IMR-90 (cell line): ENCODE results near the gene GABRD. TPM values are rescaled to one million over a fixed set of nuclear protein-coding genes. Genes with fewer than 3 reads are reported as not detected.

Source experiments
- ATAC-seq: fragments of 200-7000 bp; cut with Tn5 transposase; 2 replicates; pipeline ENCODE4 v1.9.1; 2020; ENCODE audit warnings: low read depth, mild to moderate bottlenecking, moderate library complexity
- BruUV-seq: library from RNA; stranded (reverse); fragments of 400-500 nt; replicated peaks from 2 replicates; lab custom pipeline; 2021; lab: Mats Ljungman, UMichigan
- CTCF ChIA-PET: fragments of 300-600 bp; formaldehyde crosslinking; extraction: SDS; loops from one replicate; lab custom pipeline; 2021; ENCODE audit warnings: antibody characterized with exemption; lab: Yijun Ruan, JAX
- POLR2A ChIA-PET: fragments of 300-600 bp; sonication (Branson Sonifier 250); formaldehyde crosslinking; loops from one replicate; lab custom pipeline; 2022; ENCODE audit warnings: antibody characterized with exemption; ENCODE audit not compliant: unreplicated experiment; lab: Charles Lee
- DNase-seq: peaks from one replicate; pipeline ENCODE4 v3.0.0; 2013
- H2AFZ ChIP-seq: replicated peaks from 2 replicates; pipeline ENCODE3; 2013; ENCODE audit warnings: low read length, mild to moderate bottlenecking; ENCODE audit not compliant: poor library complexity
- H2AK5ac ChIP-seq: 2 replicates; pipeline ENCODE4 v1.6.1; 2013; ENCODE audit warnings: low read depth, low read length, inconsistent platforms
- H2AK9ac ChIP-seq: replicated peaks from 2 replicates; pipeline ENCODE3; 2013; ENCODE audit warnings: mild to moderate bottlenecking, low read depth, low read length, moderate library complexity; ENCODE audit not compliant: poor library complexity
- H2BK120ac ChIP-seq: 2 replicates; pipeline ENCODE4 v1.6.1; 2013; ENCODE audit warnings: low read depth, low read length, inconsistent platforms
- H2BK15ac ChIP-seq: 3 replicates; pipeline ENCODE4 v1.6.1; 2013; ENCODE audit warnings: low read depth, low read length, inconsistent platforms
- H2BK20ac ChIP-seq: 2 replicates; pipeline ENCODE4 v1.6.1; 2013; ENCODE audit warnings: low read depth, mild to moderate bottlenecking, inconsistent platforms, low read length, moderate library complexity
- H2BK5ac ChIP-seq: 2 replicates; pipeline ENCODE4 v1.6.1; 2013; ENCODE audit warnings: mild to moderate bottlenecking, low read depth, low read length, inconsistent platforms; ENCODE audit not compliant: poor library complexity, severe bottlenecking
- H3K14ac ChIP-seq: replicated peaks from 2 replicates; pipeline ENCODE4 v1.6.1; 2013; ENCODE audit warnings: low read depth, low read length, inconsistent platforms
- H3K18ac ChIP-seq: 2 replicates; pipeline ENCODE4 v1.6.1; 2013; ENCODE audit warnings: low read depth, low read length, control low read depth
- H3K23ac ChIP-seq: 2 replicates; pipeline ENCODE4 v1.6.1; 2013; ENCODE audit warnings: low read depth, low read length, inconsistent platforms
- H3K27ac ChIP-seq: 2 replicates; pipeline ENCODE4 v1.5.1; 2013; ENCODE audit warnings: mild to moderate bottlenecking, control low read depth, low read length; ENCODE audit not compliant: insufficient read depth
- H3K27me3 ChIP-seq: 2 replicates; pipeline ENCODE4 v1.6.1; 2013; ENCODE audit warnings: low read length; ENCODE audit not compliant: control insufficient read depth, insufficient read depth
- H3K36me3 ChIP-seq: 2 replicates; pipeline ENCODE4 v1.6.1; 2013; ENCODE audit warnings: low read length, mixed read lengths; ENCODE audit not compliant: control insufficient read depth, insufficient read depth
- H3K4ac ChIP-seq: 2 replicates; pipeline ENCODE4 v1.6.1; 2013; ENCODE audit warnings: low read depth, low read length, inconsistent platforms
- H3K4me1 ChIP-seq: 2 replicates; pipeline ENCODE4 v1.6.1; 2013; ENCODE audit warnings: low read length, mixed read lengths; ENCODE audit not compliant: control insufficient read depth, insufficient read depth
- H3K4me2 ChIP-seq: 2 replicates; pipeline ENCODE4 v1.6.1; 2013; ENCODE audit warnings: low read depth, mild to moderate bottlenecking, control low read depth, low read length, moderate library complexity
- H3K4me3 ChIP-seq: 2 replicates; pipeline ENCODE4 v1.5.1; 2013; ENCODE audit warnings: low read depth, mild to moderate bottlenecking, control low read depth, low read length, moderate library complexity; ENCODE audit not compliant: insufficient read depth
- H3K56ac ChIP-seq: 2 replicates; pipeline ENCODE4 v1.6.1; 2013; ENCODE audit warnings: low read length, inconsistent platforms; ENCODE audit not compliant: insufficient read depth; ENCODE audit errors: extremely low read depth
- H3K79me1 ChIP-seq, 2 experiments: 2 replicates each; pipeline ENCODE4 v1.6.1; 2013; ENCODE audit warnings: low read length in 2 of 2, inconsistent platforms in 1 of 2, low read depth in 1 of 2
- H3K9ac ChIP-seq: 2 replicates; pipeline ENCODE4 v1.6.1; 2013; ENCODE audit warnings: low read depth, low read length, control low read depth
- H3K9me1 ChIP-seq: 2 replicates; pipeline ENCODE4 v1.6.1; 2013; ENCODE audit warnings: low read length, inconsistent platforms; ENCODE audit not compliant: insufficient read depth
- H3K9me3 ChIP-seq: 2 replicates; pipeline ENCODE4 v1.6.1; 2013; ENCODE audit warnings: low read length; ENCODE audit not compliant: control insufficient read depth, insufficient read depth
- H4K20me1 ChIP-seq: 2 replicates; pipeline ENCODE4 v1.6.1; 2013; ENCODE audit warnings: low read length, inconsistent platforms; ENCODE audit not compliant: insufficient read depth
- H4K5ac ChIP-seq: 2 replicates; pipeline ENCODE4 v1.6.1; 2013; ENCODE audit warnings: mild to moderate bottlenecking, low read depth, low read length, control low read depth
- H4K8ac ChIP-seq, 2 experiments: 2 replicates each; pipeline ENCODE4 v1.6.1; 2013; ENCODE audit warnings: low read depth in 2 of 2, low read length in 2 of 2, control low read depth in 1 of 2, inconsistent platforms in 1 of 2
- H4K91ac ChIP-seq: 2 replicates; pipeline ENCODE4 v1.6.1; 2013; ENCODE audit warnings: low read depth, low read length, inconsistent platforms; ENCODE audit not compliant: insufficient read depth
- BHLHE40 ChIP-seq: fragments of 150-350 bp; IDR thresholded peaks from 2 replicates; pipeline ENCODE4 v1.6.1; 2016; ENCODE audit warnings: mild to moderate bottlenecking, low read depth, low read length
- CEBPB ChIP-seq: IDR thresholded peaks from 2 replicates; pipeline ENCODE4 v1.6.1; 2012; ENCODE audit warnings: low read depth, low read length, improper control_type of control experiment
- FOS ChIP-seq: fragments of 150-350 bp; IDR thresholded peaks from 2 replicates; pipeline ENCODE4 v1.6.1; 2016; ENCODE audit warnings: low read depth, low read length
- RAD21 ChIP-seq: IDR thresholded peaks from 2 replicates; pipeline ENCODE4 v1.6.1; 2012; ENCODE audit warnings: low read length, improper control_type of control experiment
- WGBS, 2 experiments: methylation state at CpG; one replicate each; pipeline versions ENCODE4 v1.1.5 to v1.1.7; 2013; ENCODE audit warnings: missing lambda C conversion rate in 2 of 2; ENCODE audit not compliant: insufficient read length in 1 of 2; ENCODE audit errors: extremely low coverage in 2 of 2; 5-methylcytosine and 5-hydroxymethylcytosine counted together
- dilution Hi-C: fragments of 300-500 bp; cut with HindIII; formaldehyde crosslinking; loops from one replicate; pipeline ENCODE4 v1.14.3; 2018; ENCODE audit warnings: low sequenced_read_pairs; ENCODE audit not compliant: unreplicated experiment
- in situ Hi-C: fragments of 300-500 bp; cut with MboI; formaldehyde crosslinking; loops from 3 replicates; pipeline ENCODE4 v1.14.3; 2019; ENCODE audit warnings: low sequenced_read_pairs, inconsistent platforms, mixed read lengths
- intact Hi-C: fragments of 100-400 bp; cut with micrococcal nuclease; formaldehyde crosslinking; loops from 2 replicates; pipeline ENCODE4 v1.10.0; 2022
- polyA plus RNA-seq, 3 experiments: library from polyadenylated mRNA; depleted of rRNA; stranded (reverse); fragments of >200 nt; gene quantifications; 2 replicates each; pipeline ENCODE4 v1.2.3, GENCODE V29; 2012; ENCODE audit warnings: low replicate concordance in 1 of 3
- total RNA-seq: library from RNA; depleted of rRNA; stranded (reverse); fragments of >200 nt; gene quantifications from 2 replicates; pipeline ENCODE4 v1.2.3, GENCODE V29; 2012
- TF ChIP-seq, protein P1 (sequence below): conservative IDR thresholded peaks from 2 replicates; pipeline ENCODE4 v1.5.1; 2012; ENCODE audit warnings: mild to moderate bottlenecking, low read depth, low read length, improper control_type of control experiment
- TF ChIP-seq, protein P2 (sequence below): fragments of 150-350 bp; IDR thresholded peaks from 2 replicates; pipeline ENCODE4 v1.6.1; 2017; ENCODE audit warnings: mild to moderate bottlenecking, antibody characterized with exemption, low read length, low read depth

Gene GABRD
- total and polyA plus RNA-seq, 2 of the 4 experiments (the other 2 are of a cell fraction): not detected

DNA sequence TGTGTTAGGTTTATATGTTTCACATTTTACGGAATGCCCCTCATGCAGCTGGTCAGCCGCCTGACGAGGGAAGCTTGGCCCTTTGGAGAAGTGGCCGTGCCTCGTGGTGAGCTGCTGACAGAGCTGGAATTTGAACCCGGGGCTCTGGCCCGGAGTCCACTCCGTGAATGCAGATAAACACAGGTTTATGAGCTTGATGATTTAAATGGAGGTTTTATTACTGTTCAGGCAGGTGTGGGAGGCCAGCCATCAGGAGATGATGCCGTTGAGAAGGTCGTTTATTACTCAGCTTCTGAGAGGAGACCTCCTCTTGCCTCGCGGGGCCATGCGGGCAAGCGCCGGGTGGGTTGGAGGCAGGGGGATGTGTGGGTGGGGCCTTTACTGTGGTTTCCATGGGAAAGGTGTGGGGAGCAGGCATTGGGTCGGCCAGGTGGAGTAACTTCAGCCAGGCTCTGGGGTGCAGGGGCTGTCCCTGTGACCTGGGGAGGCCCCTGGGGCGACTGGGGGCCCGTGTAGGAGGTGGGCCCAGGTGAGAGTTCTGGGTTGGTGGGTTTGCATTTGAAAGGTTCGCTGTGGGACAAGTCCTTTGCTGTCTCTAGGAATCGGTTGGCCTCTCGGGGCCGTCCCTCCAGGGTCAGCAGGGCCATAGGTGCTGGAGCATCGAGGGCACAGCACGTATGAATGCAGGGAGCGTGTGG is 53.1 kb downstream of the GABRD start:
- H3K56ac ChIP-seq: no peak overlapping the region
- no peak for ATAC-seq
- no peak overlapping the region for H3K4me3 ChIP-seq
- DNase-seq: no peak
- H2AFZ ChIP-seq: no peak overlapping the region
- no peaks in the 10 kb centered on the region for H3K79me1 ChIP-seq
- H3K4ac ChIP-seq: no peak overlapping the region
- peaks cover 32% of the 10 kb centered on the region for H3K27me3 ChIP-seq
- ChIA-PET CTCF (interaction anchor here (0.8 kb wide), 1 partner anchor 28 kb away, joined by 3 read pairs; no protein-coding TSS in a partner anchor), POLR2A (no interaction called here)
- no peaks in the 10 kb centered on the region for H3K4me1 ChIP-seq
- WGBS, 2 experiments: 54% methylated on average over 11 of the region's 25 CpGs; no CpG with 5 or more reads in 1 of the 2 experiments
- no peak overlapping the region for H3K27ac ChIP-seq
- no peak overlapping the region for H2BK20ac ChIP-seq
- H3K9me3 ChIP-seq: peaks cover 8% of the 10 kb centered on the region
- H2BK5ac ChIP-seq: no peak overlapping the region
- dilution Hi-C loops (no loop called here), in situ Hi-C loops (no loop called here), intact Hi-C loops (no loop called here)
- H2AK5ac ChIP-seq: no peak overlapping the region
- H4K91ac ChIP-seq: no peak overlapping the region
- H2AK9ac ChIP-seq: no peak overlapping the region
- H3K23ac ChIP-seq: no peak overlapping the region
- no peaks in the 10 kb centered on the region for H3K36me3 ChIP-seq
- no peak overlapping the region for H4K5ac ChIP-seq
- H4K8ac ChIP-seq: no peak overlapping the region
- no peak for TF ChIP-seq RAD21
- TF ChIP-seq, protein P1, sequence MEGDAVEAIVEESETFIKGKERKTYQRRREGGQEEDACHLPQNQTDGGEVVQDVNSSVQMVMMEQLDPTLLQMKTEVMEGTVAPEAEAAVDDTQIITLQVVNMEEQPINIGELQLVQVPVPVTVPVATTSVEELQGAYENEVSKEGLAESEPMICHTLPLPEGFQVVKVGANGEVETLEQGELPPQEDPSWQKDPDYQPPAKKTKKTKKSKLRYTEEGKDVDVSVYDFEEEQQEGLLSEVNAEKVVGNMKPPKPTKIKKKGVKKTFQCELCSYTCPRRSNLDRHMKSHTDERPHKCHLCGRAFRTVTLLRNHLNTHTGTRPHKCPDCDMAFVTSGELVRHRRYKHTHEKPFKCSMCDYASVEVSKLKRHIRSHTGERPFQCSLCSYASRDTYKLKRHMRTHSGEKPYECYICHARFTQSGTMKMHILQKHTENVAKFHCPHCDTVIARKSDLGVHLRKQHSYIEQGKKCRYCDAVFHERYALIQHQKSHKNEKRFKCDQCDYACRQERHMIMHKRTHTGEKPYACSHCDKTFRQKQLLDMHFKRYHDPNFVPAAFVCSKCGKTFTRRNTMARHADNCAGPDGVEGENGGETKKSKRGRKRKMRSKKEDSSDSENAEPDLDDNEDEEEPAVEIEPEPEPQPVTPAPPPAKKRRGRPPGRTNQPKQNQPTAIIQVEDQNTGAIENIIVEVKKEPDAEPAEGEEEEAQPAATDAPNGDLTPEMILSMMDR: no peak
- no peak for TF ChIP-seq CEBPB
- no peak for TF ChIP-seq BHLHE40
- TF ChIP-seq, protein P2, sequence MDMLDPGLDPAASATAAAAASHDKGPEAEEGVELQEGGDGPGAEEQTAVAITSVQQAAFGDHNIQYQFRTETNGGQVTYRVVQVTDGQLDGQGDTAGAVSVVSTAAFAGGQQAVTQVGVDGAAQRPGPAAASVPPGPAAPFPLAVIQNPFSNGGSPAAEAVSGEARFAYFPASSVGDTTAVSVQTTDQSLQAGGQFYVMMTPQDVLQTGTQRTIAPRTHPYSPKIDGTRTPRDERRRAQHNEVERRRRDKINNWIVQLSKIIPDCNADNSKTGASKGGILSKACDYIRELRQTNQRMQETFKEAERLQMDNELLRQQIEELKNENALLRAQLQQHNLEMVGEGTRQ: no peak
- no peak for TF ChIP-seq FOS
- H3K4me2 ChIP-seq: no peak overlapping the region
- H3K9ac ChIP-seq: no peak overlapping the region
- H3K9me1 ChIP-seq: no peaks in the 10 kb centered on the region
- H4K20me1 ChIP-seq: no peaks in the 10 kb centered on the region
- no peak overlapping the region for H2BK15ac ChIP-seq
- no TSS peak for BruUV-seq
- no peak overlapping the region for H2BK120ac ChIP-seq
- H3K18ac ChIP-seq: no peak overlapping the region
- H3K14ac ChIP-seq: no peak overlapping the region
